Mucosa of rectum (tissue), 2 donors: Measurements from ENCODE around the gene SORL1-AS1.
A peak's percentile ranks its signal among the peaks of the same experiment; 100 is the strongest.

ENCODE experiments used
- H3K27ac ChIP-seq, 2 donors: one replicate each; pipeline ENCODE4 v1.7.0; 2013; ENCODE audit warnings: inconsistent platforms in 2 of 2, low read depth in 2 of 2, low read length in 2 of 2
- H3K27me3 ChIP-seq, 2 donors: one replicate each; pipeline ENCODE4 v1.7.0; 2013; ENCODE audit warnings: low read length in 2 of 2; ENCODE audit not compliant: control insufficient read depth in 2 of 2, insufficient read depth in 2 of 2
- H3K36me3 ChIP-seq, 2 donors: one replicate each; pipeline ENCODE4 v1.7.0; 2013; ENCODE audit warnings: low read length in 2 of 2; ENCODE audit not compliant: control insufficient read depth in 2 of 2, insufficient read depth in 2 of 2
- H3K4me1 ChIP-seq, 2 donors: one replicate each; pipeline ENCODE4 v1.7.0; 2013; ENCODE audit warnings: low read length in 2 of 2, mild to moderate bottlenecking in 1 of 2; ENCODE audit not compliant: control insufficient read depth in 2 of 2, insufficient read depth in 2 of 2
- H3K4me3 ChIP-seq, 2 donors: one replicate each; pipeline ENCODE4 v1.7.0; 2013; ENCODE audit warnings: low read length in 2 of 2
- H3K9ac ChIP-seq, 2 donors: one replicate each; pipeline ENCODE4 v1.7.0; 2013; ENCODE audit warnings: low read length in 2 of 2, low read depth in 1 of 2, mild to moderate bottlenecking in 1 of 2
- H3K9me3 ChIP-seq, 2 donors: one replicate each; pipeline ENCODE4 v1.7.0; 2013; ENCODE audit warnings: low read length in 2 of 2; ENCODE audit not compliant: control insufficient read depth in 2 of 2
- donor health status: healthy.
- donor health status: Normal muscosa, but diverticular disease.

The SORL1-AS1 gene

DNA sequence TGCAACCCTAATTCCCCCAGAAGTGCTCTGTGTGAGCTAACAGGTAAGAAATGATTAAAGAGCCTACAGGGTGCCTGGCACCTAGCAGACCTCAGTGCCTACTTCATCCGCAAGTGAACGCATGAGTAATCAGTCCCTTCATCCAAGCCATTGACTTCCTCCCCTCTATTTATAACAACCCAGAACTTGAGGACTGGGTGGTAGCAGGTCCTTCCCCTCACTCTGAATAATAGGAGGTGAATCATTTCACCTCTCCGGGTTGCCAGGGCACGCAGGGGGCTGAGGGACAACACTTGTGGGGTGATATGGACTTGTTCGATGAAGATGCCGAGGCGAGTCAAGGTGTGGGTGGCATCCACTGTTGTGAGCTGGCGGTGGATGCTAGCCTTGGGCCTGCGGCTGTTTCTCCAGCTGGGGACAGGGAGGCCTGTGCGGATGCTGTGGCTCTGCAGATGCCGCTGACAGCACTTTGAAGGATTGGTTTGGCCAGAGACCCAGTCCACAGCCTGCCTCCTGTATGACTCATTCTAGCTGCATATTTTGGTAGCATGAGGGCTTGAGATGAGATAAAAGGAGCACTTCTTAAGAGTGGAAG, 11.7 kb upstream of the SORL1-AS1 start:
- H3K4me3 ChIP-seq, result no peak overlapping the region
- H3K36me3 ChIP-seq, result no peaks in the 10 kb centered on the region
- peaks cover 23 to 26% of the 10 kb centered on the region in 2 donors for H3K4me1 ChIP-seq
- H3K27ac ChIP-seq, result peak overlapping the region in 1 of 2 donors; percentile 10
- peaks cover 0 to 3% of the 10 kb centered on the region in 2 donors for H3K27me3 ChIP-seq
- H3K9ac ChIP-seq, result no peak overlapping the region
- no peaks in the 10 kb centered on the region for H3K9me3 ChIP-seq

DNA sequence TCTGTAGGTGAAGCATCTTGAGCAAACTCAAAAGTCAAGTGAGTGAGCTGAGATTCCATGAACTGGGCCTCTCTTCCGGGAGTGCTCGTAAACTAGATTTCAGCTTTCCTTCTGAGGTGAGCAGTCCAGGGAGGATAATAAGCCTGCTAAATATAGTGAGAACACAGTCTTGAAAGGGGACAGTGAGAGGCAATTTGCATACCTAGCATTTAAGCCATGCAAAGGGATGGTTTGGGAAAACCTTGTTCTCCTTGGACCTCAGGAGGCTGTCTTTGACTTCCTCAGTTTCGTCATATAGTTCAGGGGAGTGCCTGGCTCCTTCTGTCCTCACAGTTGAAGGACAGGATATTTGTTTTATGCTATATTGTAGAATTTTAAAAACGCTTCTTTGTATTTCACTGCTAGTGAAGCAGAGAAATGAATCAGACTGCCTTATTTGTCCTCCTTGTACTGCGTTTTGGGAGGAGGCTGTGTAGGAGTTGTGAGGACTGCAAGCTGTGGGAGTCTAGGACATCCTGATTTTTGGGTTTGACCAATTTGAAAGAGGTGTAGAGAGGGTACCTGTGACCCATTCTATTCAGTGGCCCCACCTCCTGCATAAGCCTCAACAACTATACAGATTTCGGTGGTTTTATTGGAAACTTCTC, 11.0 kb upstream of the SORL1-AS1 start:
- Histone ChIP-seq H3K27me3 (peaks cover 0 to 3% of the 10 kb centered on the region in 2 donors), H3K36me3 (peaks cover 0 to 3% of the 10 kb centered on the region in 2 donors), H3K9ac (no peak overlapping the region), H3K4me1 (peaks cover 22 to 29% of the 10 kb centered on the region in 2 donors), H3K27ac (no peak overlapping the region), H3K9me3 (no peaks in the 10 kb centered on the region), H3K4me3 (no peak overlapping the region)

DNA sequence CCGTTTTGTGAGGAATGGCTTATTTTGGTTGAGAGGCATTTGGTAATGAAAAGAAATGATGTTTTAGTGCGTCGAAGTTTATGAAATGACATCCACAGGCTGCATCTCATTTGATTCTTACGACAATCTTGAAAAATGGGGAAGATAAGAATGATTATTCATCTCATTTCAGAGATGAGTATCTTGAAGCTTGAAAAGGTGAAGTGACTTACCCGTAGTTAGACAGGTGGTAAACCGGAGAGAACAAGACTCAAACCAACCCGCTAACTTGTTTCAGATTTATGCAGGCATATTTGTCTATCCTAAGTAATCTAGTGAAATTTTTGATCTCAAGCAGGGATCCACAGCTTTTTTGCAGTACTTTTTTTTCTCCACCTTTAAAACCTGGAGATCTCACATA, 9.1 kb upstream of the SORL1-AS1 start:
- Histone ChIP-seq H3K4me1 (peaks cover 12 to 19% of the 10 kb centered on the region in 2 donors), H3K36me3 (peaks cover 3 to 6% of the 10 kb centered on the region in 2 donors), H3K27ac (no peak overlapping the region), H3K4me3 (no peak overlapping the region), H3K27me3 (no peaks in the 10 kb centered on the region), H3K9me3 (no peaks in the 10 kb centered on the region), H3K9ac (no peak overlapping the region)

DNA sequence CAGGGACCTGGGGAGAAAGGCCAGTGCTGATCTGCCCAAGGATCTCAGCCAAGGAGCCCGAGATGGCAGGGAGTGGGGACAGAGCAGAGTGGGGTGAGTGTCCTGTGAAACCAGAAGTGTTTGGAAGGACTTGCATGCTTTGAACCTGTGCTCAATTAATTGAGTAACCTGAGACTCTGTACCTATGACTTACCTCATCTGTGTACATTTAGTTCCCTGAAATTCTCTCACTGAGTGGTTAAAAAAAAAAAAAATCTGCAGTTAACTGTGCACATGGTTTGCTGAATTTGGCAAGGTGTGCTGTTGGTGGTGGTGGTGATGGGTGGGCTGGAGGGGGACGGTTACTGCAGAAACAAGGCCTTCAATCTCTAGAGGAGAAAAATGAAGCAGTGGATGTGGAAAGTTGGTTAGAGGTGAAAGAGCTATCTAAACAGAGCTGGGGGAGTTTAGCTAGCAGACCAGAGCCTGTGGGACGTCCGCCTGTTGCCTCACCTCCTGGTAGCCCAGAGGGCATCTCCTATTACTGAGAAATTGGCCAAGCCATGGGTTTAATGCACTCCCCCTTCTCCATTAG, 8.3 kb upstream of the SORL1-AS1 start:
- H3K4me3 ChIP-seq, result no peak overlapping the region
- no peaks in the 10 kb centered on the region for H3K9me3 ChIP-seq
- no peak overlapping the region for H3K27ac ChIP-seq
- peaks cover 4 to 12% of the 10 kb centered on the region in 2 donors for H3K4me1 ChIP-seq
- H3K36me3 ChIP-seq, result peaks cover 3 to 6% of the 10 kb centered on the region in 2 donors
- H3K9ac ChIP-seq, result no peak overlapping the region
- H3K27me3 ChIP-seq, result no peaks in the 10 kb centered on the region

DNA sequence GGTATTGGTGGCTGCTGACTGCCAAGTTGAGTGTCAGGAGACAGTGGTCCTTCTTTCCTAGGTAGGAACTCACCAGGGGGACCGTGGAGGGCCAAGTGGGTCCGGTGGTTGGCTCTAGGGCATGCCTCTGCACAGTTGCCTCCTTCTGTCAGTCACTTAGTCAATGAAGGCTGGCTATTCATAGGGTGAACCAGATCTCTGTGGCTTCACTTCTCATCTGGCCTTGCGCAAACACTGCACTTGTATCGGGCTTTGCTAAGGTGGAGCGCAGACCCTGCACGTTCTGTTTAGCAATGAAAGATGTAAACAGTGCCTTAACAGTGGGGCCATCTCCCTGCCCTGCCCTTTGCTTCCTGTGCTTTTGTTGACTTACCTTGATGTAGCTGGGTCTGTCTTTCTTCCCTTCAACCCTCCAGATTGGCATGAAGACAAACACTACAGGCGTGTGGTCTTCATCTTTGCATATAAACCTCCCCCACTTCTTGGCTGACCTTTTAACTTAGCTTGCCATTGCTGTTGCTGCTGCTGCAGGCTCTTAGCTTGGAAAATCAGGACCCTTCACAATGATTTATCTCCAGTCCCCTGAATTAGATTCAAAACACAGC, 6.7 kb upstream of the SORL1-AS1 start:
- H3K4me3 ChIP-seq, result no peak overlapping the region
- no peak overlapping the region for H3K9ac ChIP-seq
- H3K27me3 ChIP-seq, result no peaks in the 10 kb centered on the region
- peaks cover 0 to 4% of the 10 kb centered on the region in 2 donors for H3K4me1 ChIP-seq
- H3K9me3 ChIP-seq, result no peaks in the 10 kb centered on the region
- H3K36me3 ChIP-seq, result peaks cover 3 to 8% of the 10 kb centered on the region in 2 donors
- H3K27ac ChIP-seq, result peak overlapping the region in 1 of 2 donors; percentile 16

DNA sequence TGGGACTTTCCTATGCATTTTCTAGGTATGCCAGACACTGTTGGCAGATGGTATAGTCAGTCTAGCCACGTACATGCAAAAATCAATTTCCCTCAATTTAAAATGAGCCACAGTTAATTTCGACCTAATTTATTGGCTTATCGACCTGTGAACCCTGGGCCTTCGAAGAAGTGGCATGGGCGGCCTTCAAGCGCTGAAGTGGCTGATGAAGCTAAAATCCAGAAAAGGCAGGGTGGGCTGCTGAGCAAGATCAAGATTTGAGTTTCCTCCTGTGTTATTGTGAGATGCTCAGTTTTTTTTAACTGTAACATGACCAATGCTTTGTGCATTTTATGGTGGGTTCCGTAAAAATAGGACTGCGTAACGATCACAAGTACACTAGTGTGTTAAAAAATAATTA, 5.8 kb upstream of the SORL1-AS1 start:
- peaks cover 8 to 9% of the 10 kb centered on the region in 2 donors for H3K4me1 ChIP-seq
- no peak overlapping the region for H3K9ac ChIP-seq
- H3K27ac ChIP-seq, result no peak overlapping the region
- no peak overlapping the region for H3K4me3 ChIP-seq
- H3K9me3 ChIP-seq, result no peaks in the 10 kb centered on the region
- H3K27me3 ChIP-seq, result no peaks in the 10 kb centered on the region
- H3K36me3 ChIP-seq, result peaks cover 3 to 8% of the 10 kb centered on the region in 2 donors

DNA sequence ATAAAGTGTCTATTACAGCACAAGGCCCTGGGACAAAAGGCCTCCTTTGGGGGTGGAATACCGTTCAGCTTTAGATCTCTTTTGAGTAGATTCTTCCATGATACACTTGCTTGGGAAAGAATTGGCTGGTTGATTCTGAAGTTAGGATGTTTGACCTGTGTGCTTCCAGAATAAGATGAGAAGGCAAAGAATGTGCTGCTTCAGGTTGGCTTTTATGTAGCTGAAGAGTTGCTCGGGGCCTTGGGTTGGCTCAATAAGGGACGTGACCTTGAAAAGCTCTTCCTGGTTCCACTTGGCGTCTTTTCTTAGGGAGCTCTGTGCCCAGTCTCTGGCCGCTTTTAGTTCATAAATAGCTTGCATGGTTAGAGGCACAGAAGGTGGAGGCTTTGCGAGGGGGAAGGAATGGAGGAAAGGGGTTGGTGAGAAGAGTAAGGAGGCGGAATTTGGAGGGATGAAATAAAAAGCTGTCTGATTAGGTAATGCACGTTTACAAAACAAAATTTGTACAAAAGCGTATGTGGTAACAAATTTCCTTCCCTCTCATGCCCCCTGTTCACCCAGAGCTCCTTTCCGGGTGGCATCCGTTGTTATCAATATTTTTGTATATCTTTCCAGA, 4.2 kb upstream of the SORL1-AS1 start:
- Histone ChIP-seq H3K36me3 (peaks cover 3 to 8% of the 10 kb centered on the region in 2 donors), H3K9ac (no peak overlapping the region), H3K4me1 (peaks cover 8 to 12% of the 10 kb centered on the region in 2 donors), H3K27ac (no peak overlapping the region), H3K27me3 (no peaks in the 10 kb centered on the region), H3K4me3 (no peak overlapping the region), H3K9me3 (no peaks in the 10 kb centered on the region)

DNA sequence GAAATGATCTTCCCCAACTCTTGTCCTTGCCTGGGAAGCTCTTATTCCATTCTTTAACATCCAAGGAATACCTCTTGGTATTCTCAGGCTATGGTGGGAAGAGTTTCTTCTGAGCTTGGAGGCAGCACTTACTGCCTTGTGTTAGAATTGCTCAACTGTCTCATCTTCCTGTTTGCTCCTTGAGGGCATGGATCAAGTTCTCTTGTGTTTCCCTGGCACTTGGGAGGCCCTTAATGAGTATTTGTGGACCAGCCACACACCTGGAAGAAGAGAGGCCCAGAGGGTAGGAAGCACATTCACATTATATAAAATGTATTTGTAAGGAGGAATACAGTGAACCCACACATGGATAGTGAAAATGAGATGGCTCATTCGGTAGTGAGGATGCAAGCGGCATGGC, 3.4 kb upstream of the SORL1-AS1 start:
- no peaks in the 10 kb centered on the region for H3K27me3 ChIP-seq
- H3K9ac ChIP-seq, result no peak overlapping the region
- H3K9me3 ChIP-seq, result no peaks in the 10 kb centered on the region
- H3K4me3 ChIP-seq, result no peak overlapping the region
- H3K4me1 ChIP-seq, result peaks cover 12 to 13% of the 10 kb centered on the region in 2 donors
- peaks cover 3 to 8% of the 10 kb centered on the region in 2 donors for H3K36me3 ChIP-seq
- no peak overlapping the region for H3K27ac ChIP-seq

DNA sequence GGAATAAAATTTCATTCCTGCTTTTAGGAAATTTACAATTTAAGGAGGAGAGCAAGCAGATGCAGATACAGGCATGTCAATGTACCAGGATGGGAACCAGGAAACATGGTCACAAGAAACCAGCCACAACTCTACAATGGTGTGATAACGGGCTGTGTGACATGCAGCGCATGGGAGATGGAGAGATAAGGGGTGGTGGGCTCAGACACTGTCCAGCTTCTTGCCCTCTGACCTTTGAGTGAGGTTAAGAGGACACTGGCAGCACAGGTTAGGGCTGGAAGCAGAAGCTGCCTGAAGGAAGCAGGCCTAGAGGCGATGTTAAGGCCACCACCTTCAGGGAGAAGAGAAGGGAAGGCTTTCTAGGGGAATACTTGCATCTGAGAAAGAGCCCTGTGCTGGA, 2.3 kb upstream of the SORL1-AS1 start:
- Histone ChIP-seq H3K36me3 (peaks cover 3 to 8% of the 10 kb centered on the region in 2 donors), H3K9ac (no peak overlapping the region), H3K4me3 (peak overlapping the region in 1 of 2 donors; percentile 83), H3K27me3 (no peaks in the 10 kb centered on the region), H3K9me3 (no peaks in the 10 kb centered on the region), H3K27ac (no peak overlapping the region), H3K4me1 (peaks cover 18 to 20% of the 10 kb centered on the region in 2 donors)
